HG02852 (cell line): Measurements from ENCODE around the gene ASB9.
"Not testable (repeated sequence)": the region's sequence is repeated elsewhere in the genome, so short reads cannot be mapped to it uniquely, and the experiment has no call there.

Experiments
- ATAC-seq: cut with Tn5 transposase; IDR thresholded peaks from one replicate; pipeline ENCODE4 v1.9.1; 2021; ENCODE audit warnings: mild to moderate bottlenecking, moderate library complexity; ENCODE audit not compliant: unreplicated experiment

ASB9 gene

GRCh38 chrX:15242899-15243555, 26.9 kb downstream of the ASB9 start:
- ATAC-seq: no peak

- no peak for ATAC-seq
Observed at GRCh38 chrX:15241301-15241700, 28.6 kb downstream of the ASB9 start.

- ATAC-seq: no peak
Observed at GRCh38 chrX:15240414-15240813, 29.5 kb downstream of the ASB9 start.

- ATAC-seq: no peak
Observed at GRCh38 chrX:15236146-15236545, 33.7 kb downstream of the ASB9 start.

- ATAC-seq: no peak
Observed at GRCh38 chrX:15235001-15235400, 34.9 kb downstream of the ASB9 start.

- no peak for ATAC-seq
Observed at GRCh38 chrX:15233416-15234015, 36.4 kb downstream of the ASB9 start.

- no peak for ATAC-seq
Observed at GRCh38 chrX:15224747-15225146, 45.1 kb downstream of the ASB9 start.

GRCh38 chrX:15221321-15221720, 48.6 kb downstream of the ASB9 start:
- no peak for ATAC-seq

- ATAC-seq: no peak
Observed at GRCh38 chrX:15217161-15217560, 52.7 kb downstream of the ASB9 start.

- no peak for ATAC-seq
Observed at GRCh38 chrX:15216280-15216679, 53.6 kb downstream of the ASB9 start.

GRCh38 chrX:15215366-15215765, 54.5 kb downstream of the ASB9 start:
- ATAC-seq: no peak

GRCh38 chrX:15214588-15214987, 55.3 kb downstream of the ASB9 start:
- no peak for ATAC-seq

GRCh38 chrX:15209096-15209495, 60.8 kb downstream of the ASB9 start:
- no peak for ATAC-seq

GRCh38 chrX:15207994-15208393, 61.9 kb downstream of the ASB9 start:
- ATAC-seq: no peak

GRCh38 chrX:15207384-15207783, 62.5 kb downstream of the ASB9 start:
- no peak for ATAC-seq

GRCh38 chrX:15206306-15206705, 63.6 kb downstream of the ASB9 start:
- ATAC-seq: no peak

- peak; percentile 71 for ATAC-seq
Observed at GRCh38 chrX:15204130-15204751, 65.6 kb downstream of the ASB9 start.

- ATAC-seq: no peak
Observed at GRCh38 chrX:15203694-15204093, 66.2 kb downstream of the ASB9 start.

GRCh38 chrX:15202454-15203177, 67.3 kb downstream of the ASB9 start:
- peak; percentile 46 for ATAC-seq

GRCh38 chrX:15200871-15201270, 69.0 kb downstream of the ASB9 start:
- ATAC-seq: no peak

- ATAC-seq: not testable (repeated sequence)
Observed at GRCh38 chrX:15198608-15199202, 71.2 kb downstream of the ASB9 start.
